GM12875 (cell line): ENCODE data around the gene CENPB.

Source experiments
- H3K4me3 ChIP-seq: one replicate; pipeline ENCODE4 v1.5.1; 2011; ENCODE audit warnings: low read depth, low read length, control low read depth
- TF ChIP-seq, protein P1 (sequence below): IDR thresholded peaks from 2 replicates; pipeline ENCODE4 v1.5.1; 2011; ENCODE audit warnings: low read depth, mild to moderate bottlenecking, control low read depth, inconsistent platforms, low read length, moderate library complexity, borderline replicate concordance; ENCODE audit not compliant: insufficient read depth

The CENPB gene

DNA sequence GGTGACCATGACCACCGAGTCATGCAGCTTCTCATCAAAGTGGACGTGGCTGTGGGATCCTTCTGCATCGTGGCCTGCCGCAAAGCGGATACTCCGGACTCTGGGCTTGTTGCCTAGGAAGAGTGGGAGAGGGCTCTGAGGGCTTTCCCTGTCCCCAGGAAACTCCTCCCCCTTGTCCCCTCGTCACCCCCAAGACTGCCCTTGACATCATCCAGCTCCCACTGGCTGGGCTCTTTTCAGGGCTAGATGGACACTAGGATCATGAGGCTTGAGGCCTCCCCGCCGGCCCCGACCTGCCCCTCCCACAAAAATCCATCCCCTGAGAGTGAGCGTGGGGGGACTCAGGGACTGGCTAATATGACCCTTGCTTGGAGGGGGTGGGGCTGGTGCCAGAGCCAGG is 28.0 kb downstream of the CENPB start:
- no peak overlapping the region for H3K4me3 ChIP-seq
- TF ChIP-seq, protein P1, sequence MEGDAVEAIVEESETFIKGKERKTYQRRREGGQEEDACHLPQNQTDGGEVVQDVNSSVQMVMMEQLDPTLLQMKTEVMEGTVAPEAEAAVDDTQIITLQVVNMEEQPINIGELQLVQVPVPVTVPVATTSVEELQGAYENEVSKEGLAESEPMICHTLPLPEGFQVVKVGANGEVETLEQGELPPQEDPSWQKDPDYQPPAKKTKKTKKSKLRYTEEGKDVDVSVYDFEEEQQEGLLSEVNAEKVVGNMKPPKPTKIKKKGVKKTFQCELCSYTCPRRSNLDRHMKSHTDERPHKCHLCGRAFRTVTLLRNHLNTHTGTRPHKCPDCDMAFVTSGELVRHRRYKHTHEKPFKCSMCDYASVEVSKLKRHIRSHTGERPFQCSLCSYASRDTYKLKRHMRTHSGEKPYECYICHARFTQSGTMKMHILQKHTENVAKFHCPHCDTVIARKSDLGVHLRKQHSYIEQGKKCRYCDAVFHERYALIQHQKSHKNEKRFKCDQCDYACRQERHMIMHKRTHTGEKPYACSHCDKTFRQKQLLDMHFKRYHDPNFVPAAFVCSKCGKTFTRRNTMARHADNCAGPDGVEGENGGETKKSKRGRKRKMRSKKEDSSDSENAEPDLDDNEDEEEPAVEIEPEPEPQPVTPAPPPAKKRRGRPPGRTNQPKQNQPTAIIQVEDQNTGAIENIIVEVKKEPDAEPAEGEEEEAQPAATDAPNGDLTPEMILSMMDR: no peak

DNA sequence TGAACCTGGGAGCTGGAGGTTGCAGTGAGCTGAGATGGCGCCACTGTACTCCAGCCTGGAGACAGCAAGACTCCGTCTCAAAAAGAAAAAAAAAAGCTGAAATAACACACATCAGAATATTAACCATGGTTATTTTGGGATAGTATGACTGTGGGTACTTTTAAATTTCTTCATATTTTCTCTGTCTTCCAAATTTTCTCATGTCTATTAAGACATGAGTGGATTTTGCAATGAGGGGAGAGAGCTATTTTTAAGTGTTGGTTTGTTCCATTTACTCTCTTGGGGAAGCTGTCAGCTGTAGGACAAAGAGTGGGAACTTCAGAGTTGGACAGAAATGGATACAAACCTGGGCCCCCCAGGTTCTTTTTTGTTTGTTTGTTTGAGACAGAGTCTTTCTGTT is 29.3 kb downstream of the CENPB start:
- H3K4me3 ChIP-seq: no peak overlapping the region
- TF ChIP-seq, protein P1: no peak

- TF ChIP-seq, protein P1: no peak
- H3K4me3 ChIP-seq: no peak overlapping the region
Measured at GRCh38 chr20:3755814-3756480, 30.6 kb downstream of the CENPB start.

- TF ChIP-seq, protein P1: no peak
- no peak overlapping the region for H3K4me3 ChIP-seq
Measured at GRCh38 chr20:3755269-3755668, 31.3 kb downstream of the CENPB start.

GRCh38 chr20:3754276-3754630 is 32.3 kb downstream of the CENPB start:
- TF ChIP-seq, protein P1: no peak
- H3K4me3 ChIP-seq: no peak overlapping the region

- TF ChIP-seq, protein P1: no peak
Measured at GRCh38 chr20:3753501-3754275, 32.9 kb downstream of the CENPB start.

GRCh38 chr20:3753098-3753497 is 33.4 kb downstream of the CENPB start:
- H3K4me3 ChIP-seq: no peak overlapping the region
- TF ChIP-seq, protein P1: peak; percentile 89

More at GRCh38 chr20:3753501-3754275, 32.9 kb downstream of the CENPB start:
- no peak overlapping the region for H3K4me3 ChIP-seq
